GM19463 (cell line): ENCODE measurements around the gene COA4.

Source experiments
- ATAC-seq: cut with Tn5 transposase; IDR thresholded peaks from one replicate; pipeline ENCODE4 v1.9.1; 2021; ENCODE audit warnings: mild to moderate bottlenecking, moderate library complexity; ENCODE audit not compliant: unreplicated experiment

COA4 gene

DNA sequence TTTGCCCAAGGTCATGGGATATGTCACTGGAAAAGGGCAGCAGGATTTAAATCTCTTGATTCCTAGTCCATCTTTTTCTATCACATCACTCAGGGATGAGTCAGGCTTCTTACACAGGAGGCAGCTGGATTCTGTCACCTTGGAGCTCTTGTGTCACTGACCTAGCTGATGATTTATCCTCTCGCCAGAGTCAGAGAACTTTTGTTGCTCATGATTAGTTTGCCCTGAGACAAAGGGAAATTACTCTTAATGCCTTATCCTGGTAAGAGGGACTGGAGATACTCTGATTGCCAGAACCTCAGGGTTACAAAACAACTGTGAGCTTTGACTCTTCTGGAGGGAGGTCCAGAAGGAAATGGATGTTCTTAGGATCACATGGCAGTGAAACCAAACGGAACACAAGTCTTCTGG is 10.1 kb downstream of the COA4 start:
- no peak for ATAC-seq

- no peak for ATAC-seq
These were observed 10.5 kb downstream of the COA4 start for GRCh38 chr11:73866095-73866579.

DNA sequence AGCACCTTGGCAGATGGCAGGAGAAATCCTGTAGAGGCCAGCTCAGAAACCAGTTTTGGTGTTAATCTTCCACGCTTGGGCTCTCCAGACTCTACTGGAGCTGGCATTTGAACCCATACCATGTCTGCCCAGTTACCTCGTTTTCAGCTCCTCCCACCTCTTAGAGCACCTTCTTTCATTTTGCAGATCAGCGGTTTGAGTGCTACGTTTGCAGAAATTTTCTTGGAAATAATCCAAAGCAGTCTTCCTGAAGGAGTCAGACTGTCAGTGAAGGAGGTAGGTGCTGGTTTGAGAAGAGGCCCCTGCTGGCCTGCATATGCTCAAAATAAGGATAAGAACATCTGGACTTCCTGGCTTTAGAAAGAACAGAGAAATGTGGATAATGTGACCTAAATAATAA is 13.7 kb downstream of the COA4 start:
- ATAC-seq: no peak

DNA sequence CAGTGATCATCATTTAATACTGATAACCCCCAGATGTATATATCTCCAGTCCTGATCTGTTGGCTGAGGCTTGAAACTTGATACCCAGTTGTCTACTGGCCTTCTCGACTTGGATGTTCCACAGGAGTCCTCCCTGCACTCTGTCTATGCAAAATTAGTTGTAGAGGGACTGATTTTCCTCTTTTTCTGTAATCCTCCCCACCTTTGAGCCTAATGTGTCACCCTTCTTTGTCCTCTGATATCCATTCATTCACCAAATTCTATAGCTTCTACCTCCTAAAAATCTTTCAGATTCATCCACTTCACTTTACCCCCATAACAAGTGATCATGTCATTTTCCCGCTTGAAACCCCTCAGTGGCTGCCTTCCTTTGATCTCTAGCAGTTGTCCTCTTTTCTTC is 16.4 kb downstream of the COA4 start:
- no peak for ATAC-seq

GRCh38 chr11:73859671-73860070 is 17.0 kb downstream of the COA4 start:
- no peak for ATAC-seq

GRCh38 chr11:73856031-73856567 is 20.5 kb downstream of the COA4 start:
- no peak for ATAC-seq

DNA sequence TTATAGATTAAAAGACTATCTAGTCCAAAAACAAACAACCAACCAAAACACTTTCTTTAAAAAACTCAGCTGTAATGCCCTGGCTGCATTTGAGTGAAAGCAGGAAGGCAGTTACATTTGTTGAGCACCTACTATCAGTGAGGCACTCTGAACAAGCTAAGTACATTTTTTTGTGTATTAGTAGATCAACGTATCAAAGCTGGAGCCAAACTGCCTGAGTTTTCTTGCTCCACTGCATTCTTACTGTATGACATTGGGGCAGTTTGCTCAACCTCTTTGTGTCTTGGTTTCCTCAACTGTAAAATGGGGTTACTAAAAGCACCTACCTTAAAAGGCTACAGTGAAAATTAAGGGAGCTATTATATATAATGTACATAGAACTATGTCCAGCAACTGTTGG is 22.0 kb downstream of the COA4 start:
- ATAC-seq: no peak

DNA sequence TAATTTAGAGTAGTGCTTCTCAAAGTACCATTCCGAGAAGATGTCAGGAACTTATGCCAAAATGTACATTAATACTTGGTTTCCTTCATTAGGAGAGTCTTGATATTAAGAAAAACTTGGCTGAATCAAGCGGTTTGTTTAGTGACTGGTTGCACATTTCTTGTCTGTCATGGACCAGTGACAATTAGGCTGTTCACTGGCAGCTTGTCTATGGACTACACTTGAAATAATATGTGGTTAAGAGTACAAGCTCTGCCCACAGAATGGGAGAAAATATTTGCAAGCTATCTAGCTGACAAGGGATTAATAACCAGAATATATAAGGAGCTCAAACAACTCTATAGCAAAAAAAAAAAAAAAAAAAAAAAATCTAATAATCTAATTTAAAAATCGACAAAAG is 24.6 kb downstream of the COA4 start:
- no peak for ATAC-seq

DNA sequence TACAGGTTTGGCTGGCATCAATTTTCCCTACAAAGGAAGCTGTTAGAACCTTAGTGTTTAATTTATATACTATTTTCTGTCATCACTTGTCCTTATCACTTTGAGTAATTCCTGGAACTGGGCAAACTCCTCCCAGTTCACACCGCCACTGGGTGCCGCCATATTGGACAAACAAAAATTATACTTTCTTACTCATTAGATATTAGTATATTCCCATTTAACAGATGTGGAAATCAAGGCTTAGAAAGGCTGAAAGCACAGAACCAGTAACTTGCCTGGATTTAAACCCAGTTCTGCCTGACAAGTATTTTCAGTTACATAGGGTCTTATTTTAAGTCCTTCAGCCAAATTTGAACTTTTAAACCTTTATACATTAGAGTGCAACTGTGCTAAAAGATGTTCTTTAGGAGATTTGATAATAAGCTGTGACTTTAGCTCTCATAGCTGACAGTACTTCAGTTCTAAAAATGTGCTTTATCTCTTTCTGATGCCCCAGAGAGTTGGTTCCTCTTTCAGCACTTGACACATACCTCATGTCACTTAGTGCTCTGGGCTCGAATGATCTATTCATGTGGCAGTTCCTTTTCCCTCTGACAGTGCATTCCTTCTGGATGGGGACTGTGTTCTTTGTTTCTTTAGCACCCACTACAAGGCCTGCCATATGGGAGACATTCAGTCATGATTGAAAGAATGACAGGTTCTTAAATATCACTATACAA is 25.4 kb downstream of the COA4 start:
- ATAC-seq: no peak

DNA sequence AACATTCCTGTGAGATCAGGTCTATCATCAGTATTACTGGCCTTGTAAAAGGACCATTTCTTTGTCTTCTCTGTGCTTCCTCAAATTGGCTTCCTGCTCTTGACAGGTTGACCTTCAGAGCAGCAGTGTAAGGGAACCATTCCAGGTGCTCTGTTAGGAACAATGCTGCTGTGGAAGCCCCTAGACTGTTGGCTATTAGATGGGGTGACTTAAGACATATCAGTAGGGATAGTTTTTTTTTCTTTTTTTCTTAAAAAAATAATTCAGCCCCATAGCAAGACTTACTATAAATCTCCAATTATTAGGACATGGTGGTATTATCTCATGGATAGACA is 37.6 kb downstream of the COA4 start:
- ATAC-seq: no peak

DNA sequence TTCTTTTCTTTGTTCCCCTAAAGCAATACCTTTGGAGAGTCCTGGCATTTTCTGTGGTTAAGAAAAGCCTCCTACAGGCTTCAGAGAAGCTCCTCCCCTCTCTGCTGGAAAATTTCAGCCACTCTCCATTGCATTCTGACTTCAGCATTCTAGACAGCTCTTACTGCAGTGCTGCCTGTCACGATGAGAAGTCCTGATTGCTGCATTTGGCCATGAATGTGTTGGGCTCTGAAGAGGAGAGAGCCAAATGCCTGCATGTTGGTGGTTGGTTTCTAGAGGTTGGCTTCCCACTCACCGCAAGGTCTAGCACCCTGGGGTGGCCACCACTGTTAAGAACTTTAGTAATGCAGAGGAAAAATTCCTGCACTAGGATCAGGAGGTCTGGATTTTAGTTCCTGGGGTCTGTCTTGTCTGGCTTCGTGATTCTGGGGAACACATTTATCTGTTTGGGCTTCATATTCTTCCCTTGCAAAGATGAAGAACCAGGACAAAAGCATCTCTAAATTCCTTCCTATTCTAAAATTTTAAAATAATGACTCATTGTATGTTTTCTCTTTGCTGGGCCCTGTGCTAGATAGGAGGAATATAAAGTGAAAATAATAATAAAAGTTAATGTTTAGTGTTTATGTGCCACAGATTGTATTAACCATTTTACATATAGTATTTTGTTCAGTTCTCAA is 38.1 kb downstream of the COA4 start:
- ATAC-seq: no peak

- ATAC-seq: no peak
These were observed 43.6 kb downstream of the COA4 start for GRCh38 chr11:73833067-73833466.

GRCh38 chr11:73830261-73830660 is 46.4 kb downstream of the COA4 start:
- ATAC-seq: no peak
